Endothelial cell of umbilical vein (primary cell): Measurements from ENCODE around the gene PRDM16. TPM values are rescaled to one million over a fixed set of nuclear protein-coding genes. Genes with fewer than 3 reads are reported as not detected.

Source experiments
- BruUV-seq: library from RNA; stranded (reverse); fragments of 400-500 nt; replicated peaks from 2 replicates; lab custom pipeline; 2021; lab: Mats Ljungman, UMichigan
- CTCF ChIA-PET: fragments of 300-600, 350-600 bp; sonication (Branson Sonifier 250); formaldehyde crosslinking; loops from one replicate; lab custom pipeline; 2021; ENCODE audit warnings: antibody characterized with exemption, inconsistent platforms; lab: Charles Lee
- POLR2A ChIA-PET: fragments of 300-600, 350-600 bp; sonication (Branson Sonifier 250); formaldehyde crosslinking; loops from one replicate; lab custom pipeline; 2021; ENCODE audit warnings: antibody characterized with exemption, inconsistent platforms; lab: Charles Lee
- DNase-seq: peaks from one replicate; pipeline ENCODE4 v3.0.0-alpha.2; 2011; ENCODE audit warnings: low read depth, low spot score
- FAIRE-seq: peaks from 2 replicates; lab custom pipeline; 2011; peaks lifted over from hg19 to GRCh38; lab: Jason Lieb, UNC
- H2AFZ ChIP-seq: 2 replicates; pipeline ENCODE4 v1.6.0; 2012; ENCODE audit warnings: low read depth, low read length, control low read depth, inconsistent platforms
- H3K27ac ChIP-seq: 2 replicates; pipeline ENCODE4 v1.5.1; 2011; ENCODE audit warnings: low read depth, mild to moderate bottlenecking, control low read depth, low read length, moderate library complexity; ENCODE audit not compliant: insufficient read depth
- H3K27me3 ChIP-seq, 2 experiments: 2 replicates each; pipeline versions ENCODE4 v1.6.0 to v1.6.1; 2011; ENCODE audit warnings: low read length in 2 of 2, mixed read lengths in 1 of 2; ENCODE audit not compliant: control insufficient read depth in 2 of 2, insufficient read depth in 2 of 2
- H3K36me3 ChIP-seq, 2 experiments: 2 replicates in 1 of 2; 3 replicates in 1 of 2; pipeline ENCODE4 v1.5.1; 2011; ENCODE audit warnings: low read length in 2 of 2, mild to moderate bottlenecking in 1 of 2, moderate library complexity in 1 of 2; ENCODE audit not compliant: control insufficient read depth in 2 of 2, insufficient read depth in 2 of 2; ENCODE audit errors: extremely low read depth in 1 of 2
- H3K4me1 ChIP-seq: 3 replicates; pipeline ENCODE4 v1.5.1; 2011; ENCODE audit warnings: mild to moderate bottlenecking, low read length; ENCODE audit not compliant: control insufficient read depth, insufficient read depth; ENCODE audit errors: extremely low read depth
- H3K4me2 ChIP-seq: 2 replicates; pipeline ENCODE4 v1.6.1; 2011; ENCODE audit warnings: low read length, control low read depth, mixed read lengths; ENCODE audit not compliant: insufficient read depth
- H3K4me3 ChIP-seq, 3 experiments: fragments of 200-600 bp in 1 of 3; sonication (generic), shearing (Covaris generic) in 1 of 3; replicated peaks in 1 of 3; 2 replicates each; pipeline ENCODE4 v1.5.1; 2011 to 2016; ENCODE audit warnings: control low read depth in 3 of 3, low read length in 3 of 3, mild to moderate bottlenecking in 2 of 3, inconsistent platforms in 1 of 3, low read depth in 1 of 3, moderate library complexity in 1 of 3; ENCODE audit not compliant: insufficient read depth in 1 of 3
- H3K79me2 ChIP-seq: 2 replicates; pipeline ENCODE4 v1.6.0; 2012; ENCODE audit warnings: low read length, inconsistent platforms; ENCODE audit not compliant: control insufficient read depth, insufficient read depth
- H3K9ac ChIP-seq: replicated peaks from 2 replicates; pipeline ENCODE3; 2011; ENCODE audit warnings: low read length, control low read depth; ENCODE audit not compliant: insufficient read depth; ENCODE audit errors: extremely low read depth
- H3K9me1 ChIP-seq: replicated peaks from 3 replicates; pipeline ENCODE4 v1.6.0; 2011; ENCODE audit warnings: mild to moderate bottlenecking, low read length; ENCODE audit not compliant: control insufficient read depth, insufficient read depth; ENCODE audit errors: extremely low read depth
- H3K9me3 ChIP-seq: replicated peaks from 2 replicates; pipeline ENCODE4 v1.5.1; 2012; ENCODE audit warnings: low read length, inconsistent platforms; ENCODE audit not compliant: control insufficient read depth, insufficient read depth
- H4K20me1 ChIP-seq: replicated peaks from 2 replicates; pipeline ENCODE3; 2011; ENCODE audit warnings: mild to moderate bottlenecking, low read length; ENCODE audit not compliant: control insufficient read depth, insufficient read depth; ENCODE audit errors: extremely low read depth
- CTCF ChIP-seq, 2 donors: IDR thresholded peaks; 1 replicate in 1 of 2; 2 replicates in 1 of 2; pipeline ENCODE4 v1.5.1; 2011; ENCODE audit warnings: low read length in 2 of 2, mild to moderate bottlenecking in 2 of 2, moderate library complexity in 2 of 2, control low read depth in 1 of 2, inconsistent platforms in 1 of 2, low read depth in 1 of 2; ENCODE audit not compliant: insufficient read depth in 1 of 2; ENCODE audit errors: extremely low read depth in 1 of 2
- EZH2 ChIP-seq: IDR thresholded peaks from 2 replicates; pipeline ENCODE4 v1.6.1; 2012; ENCODE audit warnings: borderline replicate concordance, low read depth, mild to moderate bottlenecking, moderate library complexity, low read length, inconsistent platforms; ENCODE audit not compliant: severe bottlenecking
- FOS ChIP-seq: IDR thresholded peaks from 2 replicates; pipeline ENCODE4 v1.6.1; 2011; ENCODE audit warnings: mild to moderate bottlenecking, low read length, moderate library complexity, borderline replicate concordance; ENCODE audit not compliant: insufficient read depth
- GATA2 ChIP-seq: IDR thresholded peaks from 2 replicates; pipeline ENCODE4 v1.7.0; 2011; ENCODE audit warnings: low read depth, mild to moderate bottlenecking, moderate library complexity, mixed read lengths, low read length; ENCODE audit not compliant: insufficient read length, insufficient read depth
- JUN ChIP-seq: IDR thresholded peaks from 2 replicates; pipeline ENCODE4 v1.6.1; 2011; ENCODE audit warnings: borderline replicate concordance, low read depth; ENCODE audit not compliant: insufficient read length, insufficient read depth
- MAX ChIP-seq: IDR thresholded peaks from 2 replicates; pipeline ENCODE4 v1.6.1; 2011; ENCODE audit not compliant: insufficient read depth, insufficient read length
- MYC ChIP-seq: IDR thresholded peaks from one replicate; pipeline ENCODE4 v1.6.1; 2011; ENCODE audit warnings: mild to moderate bottlenecking, low read depth, low read length
- POLR2A ChIP-seq: IDR thresholded peaks from 2 replicates; pipeline ENCODE4 v1.6.1; 2012; ENCODE audit warnings: low read depth, mild to moderate bottlenecking, control low read depth, low read length
- POLR2AphosphoS5 ChIP-seq: IDR thresholded peaks from 2 replicates; pipeline ENCODE4 v1.6.1; 2012; ENCODE audit warnings: low read depth, mild to moderate bottlenecking, control low read depth, low read length, moderate library complexity; ENCODE audit not compliant: insufficient read depth
- dilution Hi-C: fragments of 300-500 bp; cut with MboI; formaldehyde crosslinking; loops from one replicate; pipeline ENCODE4 v1.15.0; 2019; ENCODE audit warnings: low sequenced_read_pairs; ENCODE audit not compliant: extremely low pct_ligation_motif_present
- intact Hi-C: fragments of 100-400 bp; cut with micrococcal nuclease; formaldehyde crosslinking; loops from one replicate; pipeline ENCODE4 v1.10.0; 2022
- polyA plus RNA-seq, 4 experiments: library from polyadenylated mRNA; depleted of rRNA in 3 of 4; stranded (reverse) in 3 of 4; unstranded in 1 of 4; fragments of >200 nt; gene quantifications; 2 replicates each; pipeline versions ENCODE4 v1.2.1 to v1.2.3, GENCODE V29; 2011 to 2012; ENCODE audit warnings: missing spikeins in 1 of 4
- total RNA-seq: library from RNA; stranded (reverse); gene quantifications from 2 replicates; pipeline ENCODE4 v1.2.3, GENCODE V29; 2021

Gene PRDM16
- total and polyA plus RNA-seq, 2 donors (not counting 3 experiments of a cell fraction or from before 2014, with no cell fraction given), result not detected

GRCh38 chr1:3347257-3348020 is 278.4 kb downstream of the PRDM16 start:
- Histone ChIP-seq H3K4me2 (no peak overlapping the region), H2AFZ (no peak overlapping the region), H3K79me2 (no peaks in the 10 kb centered on the region), H4K20me1 (no peaks in the 10 kb centered on the region), H3K9me1 (no peaks in the 10 kb centered on the region), H3K4me3 (no peak overlapping the region), H3K36me3 (no peaks in the 10 kb centered on the region), H3K27ac (no peak overlapping the region), H3K4me1 (no peaks in the 10 kb centered on the region), H3K9ac (no peak overlapping the region), H3K9me3 (no peaks in the 10 kb centered on the region), H3K27me3 (no peaks in the 10 kb centered on the region)
- ChIA-PET POLR2A (no interaction called here), CTCF (no interaction called here)
- dilution Hi-C loops (no loop called here), intact Hi-C loops (no loop called here)
- TF ChIP-seq POLR2AphosphoS5 (no peak), POLR2A (no peak), MAX (no peak), JUN (no peak), CTCF (IDR thresholded peaks at IDR 0.05; ENCODE audit: extremely low read depth in 1 of 2, insufficient read depth in 1 of 2, low read depth in 1 of 2, low read length in 2 of 2) (no peak), FOS (no peak), MYC (no peak), GATA2 (no peak), EZH2 (no peak)
- BruUV-seq, result no TSS peak
- DNase-seq, result no peak
- FAIRE-seq, result no peak
